Measurements from ENCODE around the gene ARHGEF6. TPM values are rescaled to one million over a fixed set of nuclear protein-coding genes. Genes with fewer than 3 reads are reported as not detected.
"Not testable (repeated sequence)": the region's sequence is repeated elsewhere in the genome, so short reads cannot be mapped to it uniquely, and the experiment has no call there.

Gene ARHGEF6, protein sequence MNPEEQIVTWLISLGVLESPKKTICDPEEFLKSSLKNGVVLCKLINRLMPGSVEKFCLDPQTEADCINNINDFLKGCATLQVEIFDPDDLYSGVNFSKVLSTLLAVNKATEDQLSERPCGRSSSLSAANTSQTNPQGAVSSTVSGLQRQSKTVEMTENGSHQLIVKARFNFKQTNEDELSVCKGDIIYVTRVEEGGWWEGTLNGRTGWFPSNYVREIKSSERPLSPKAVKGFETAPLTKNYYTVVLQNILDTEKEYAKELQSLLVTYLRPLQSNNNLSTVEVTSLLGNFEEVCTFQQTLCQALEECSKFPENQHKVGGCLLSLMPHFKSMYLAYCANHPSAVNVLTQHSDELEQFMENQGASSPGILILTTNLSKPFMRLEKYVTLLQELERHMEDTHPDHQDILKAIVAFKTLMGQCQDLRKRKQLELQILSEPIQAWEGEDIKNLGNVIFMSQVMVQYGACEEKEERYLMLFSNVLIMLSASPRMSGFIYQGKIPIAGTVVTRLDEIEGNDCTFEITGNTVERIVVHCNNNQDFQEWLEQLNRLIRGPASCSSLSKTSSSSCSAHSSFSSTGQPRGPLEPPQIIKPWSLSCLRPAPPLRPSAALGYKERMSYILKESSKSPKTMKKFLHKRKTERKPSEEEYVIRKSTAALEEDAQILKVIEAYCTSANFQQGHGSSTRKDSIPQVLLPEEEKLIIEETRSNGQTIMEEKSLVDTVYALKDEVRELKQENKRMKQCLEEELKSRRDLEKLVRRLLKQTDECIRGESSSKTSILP
- 10 to 100 TPM; 85.6 to 91.1 TPM for total RNA-seq

DNA sequence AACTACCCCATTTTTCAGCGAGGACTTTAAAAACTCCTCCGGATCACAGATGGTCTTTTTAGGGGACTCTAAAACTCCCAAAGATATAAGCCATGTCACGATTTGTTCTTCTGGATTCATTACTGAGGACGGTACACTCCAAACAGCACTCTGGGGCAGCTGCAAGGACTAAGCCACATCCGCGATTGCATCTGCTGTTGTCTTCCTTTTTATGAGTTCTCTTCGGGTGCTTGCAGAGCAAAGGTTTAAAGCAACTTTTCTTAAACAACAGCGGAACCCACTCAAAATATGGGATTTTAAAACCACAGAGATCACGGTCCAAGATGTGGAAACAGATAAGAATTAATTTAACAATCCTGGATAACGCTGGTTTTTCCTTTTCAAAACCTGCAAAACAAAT lies at the start of gene ARHGEF6:
TSS of gene ARHGEF6 (minus strand) at position 170 of the 400 bp plus-strand sequence. CDS start at position 120, 50 bp downstream.
- Mint-ChIP-seq H3K4me1 (ENCODE audit: low read depth) (peaks cover 59% of the 10 kb centered on the region), H3K36me3 (ENCODE audit: insufficient read depth in 2 of 2) (peaks cover 10 to 16% of the 10 kb centered on the region in 2 donors), H3K4me3 (peak within 1 kb of the TSS; percentile 88 to 96), H3K27me3 (ENCODE audit: low read depth) (peaks cover 18% of the 10 kb centered on the region), H3K27ac (peak within 1 kb of the TSS; percentile 97), H3K9me3 (no peaks in the 10 kb centered on the region)
- ATAC-seq (replicated peaks in 1 of 2) (peak; percentile 60 to 61), DNase-seq (peak; percentile 27 to 39)

DNA sequence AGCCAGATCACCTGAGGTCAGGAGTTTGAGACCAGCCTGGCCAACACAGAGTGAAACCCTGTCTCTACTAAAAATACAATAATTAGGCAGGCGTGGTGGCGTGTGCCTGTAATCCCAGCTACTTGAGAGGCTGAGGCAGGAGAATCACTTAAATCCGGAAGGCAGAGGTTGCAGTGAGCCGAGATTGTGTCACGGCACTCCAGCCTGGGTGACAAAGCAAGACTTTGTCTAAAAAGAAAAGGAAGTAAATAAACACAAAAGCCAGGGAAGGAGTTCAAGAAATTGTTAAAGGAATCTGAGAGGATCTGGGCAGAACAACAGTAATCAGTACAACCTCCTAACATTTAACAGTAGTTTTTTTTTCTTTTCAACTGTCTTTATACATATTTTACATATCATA lies 48.7 kb upstream of the ARHGEF6 start:
- peaks cover 0 to 2% of the 10 kb centered on the region in 2 donors for H3K9me3 Mint-ChIP-seq
- no peak overlapping the region for H3K27ac Mint-ChIP-seq
- no peaks in the 10 kb centered on the region for H3K36me3 Mint-ChIP-seq (ENCODE audit: insufficient read depth in 2 of 2)
- no peak for ATAC-seq (replicated peaks in 1 of 2)
- H3K27me3 Mint-ChIP-seq (ENCODE audit: low read depth) = no peaks in the 10 kb centered on the region
- no peak for DNase-seq
- H3K4me1 Mint-ChIP-seq (ENCODE audit: low read depth) = no peaks in the 10 kb centered on the region
- no peak overlapping the region for H3K4me3 Mint-ChIP-seq

DNA sequence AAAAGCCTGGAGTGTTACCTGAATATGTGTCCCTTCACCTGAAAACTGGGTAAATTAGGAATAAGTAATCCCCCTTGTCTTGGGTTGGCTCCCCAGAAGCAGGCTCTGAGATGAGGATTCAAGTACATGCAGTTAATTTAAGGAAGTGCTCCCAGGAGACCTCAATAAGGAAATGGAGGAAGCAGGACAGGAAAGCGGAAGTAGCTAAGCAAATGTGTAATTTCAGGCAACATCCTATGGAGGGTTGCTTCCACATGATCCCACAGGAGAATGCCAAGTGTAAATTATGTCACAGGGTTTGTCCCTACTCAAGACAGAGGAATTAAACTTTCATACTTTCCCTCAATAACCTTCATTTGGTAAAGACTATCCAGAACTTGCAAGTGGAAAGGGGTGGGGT lies 48.1 kb upstream of the ARHGEF6 start:
- ATAC-seq (replicated peaks in 1 of 2) (no peak), DNase-seq (no peak)
- H3K9me3 Mint-ChIP-seq = peaks cover 0 to 2% of the 10 kb centered on the region in 2 donors
- no peaks in the 10 kb centered on the region for H3K27me3 Mint-ChIP-seq (ENCODE audit: low read depth)
- H3K36me3 Mint-ChIP-seq (ENCODE audit: insufficient read depth in 2 of 2) = no peaks in the 10 kb centered on the region
- H3K4me1 Mint-ChIP-seq (ENCODE audit: low read depth) = no peaks in the 10 kb centered on the region
- no peak overlapping the region for H3K27ac Mint-ChIP-seq
- H3K4me3 Mint-ChIP-seq = no peak overlapping the region

DNA sequence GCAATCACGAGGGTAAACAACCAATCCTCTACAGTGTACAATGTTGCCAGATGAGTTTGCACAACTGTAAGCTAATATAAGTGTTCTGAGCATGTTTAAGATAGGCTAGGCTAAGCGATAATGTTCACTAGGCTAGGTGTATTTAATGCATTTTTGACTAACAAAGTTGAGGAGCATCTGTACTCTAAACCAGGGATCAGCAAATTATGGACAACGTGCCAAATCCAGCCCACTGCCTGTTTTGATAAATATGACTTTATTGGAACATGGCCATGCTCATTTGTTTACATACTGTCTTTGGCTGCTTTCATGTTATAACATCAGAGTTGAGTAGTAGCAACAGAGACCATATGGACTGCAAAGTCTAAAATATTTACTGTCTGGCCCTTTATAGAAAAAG lies 46.3 kb upstream of the ARHGEF6 start:
- no peaks in the 10 kb centered on the region for H3K4me1 Mint-ChIP-seq (ENCODE audit: low read depth)

DNA sequence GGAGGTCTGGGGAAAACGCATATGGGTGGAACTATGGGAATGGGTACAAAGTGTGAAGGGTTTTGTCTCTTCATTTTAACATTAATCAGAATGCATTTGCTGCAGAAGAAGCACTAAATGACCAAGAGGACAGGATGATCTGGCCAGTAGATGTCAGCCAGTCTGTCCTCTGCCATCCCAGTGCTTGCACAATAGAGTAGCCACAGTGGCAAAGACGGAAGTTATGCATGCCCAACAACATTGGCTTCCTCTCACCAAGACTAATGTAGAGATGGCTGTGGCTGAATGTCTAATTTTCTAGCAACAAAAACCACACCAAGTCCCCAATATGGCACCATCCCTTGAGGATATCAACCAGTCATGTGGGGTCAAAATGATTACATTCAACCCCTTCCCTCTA lies 45.0 kb upstream of the ARHGEF6 start:
- no peak for ATAC-seq (replicated peaks in 1 of 2)
- Mint-ChIP-seq H3K36me3 (ENCODE audit: insufficient read depth in 2 of 2) (peaks cover 2% of the 10 kb centered on the region in 2 donors), H3K4me1 (ENCODE audit: low read depth) (no peaks in the 10 kb centered on the region), H3K27ac (no peak overlapping the region), H3K9me3 (peaks cover 0 to 2% of the 10 kb centered on the region in 2 donors), H3K27me3 (ENCODE audit: low read depth) (peaks cover 8% of the 10 kb centered on the region), H3K4me3 (no peak overlapping the region)
- DNase-seq = no peak

More for the DNA sequence above, 46.3 kb upstream of the ARHGEF6 start:
- H3K27me3 Mint-ChIP-seq (ENCODE audit: low read depth) = no peaks in the 10 kb centered on the region
- no peak overlapping the region for H3K4me3 Mint-ChIP-seq
- peaks cover 0 to 2% of the 10 kb centered on the region in 2 donors for H3K9me3 Mint-ChIP-seq
- DNase-seq = no peak
- H3K36me3 Mint-ChIP-seq (ENCODE audit: insufficient read depth in 2 of 2) = no peaks in the 10 kb centered on the region
- ATAC-seq (replicated peaks in 1 of 2) = no peak
- no peak overlapping the region for H3K27ac Mint-ChIP-seq

DNA sequence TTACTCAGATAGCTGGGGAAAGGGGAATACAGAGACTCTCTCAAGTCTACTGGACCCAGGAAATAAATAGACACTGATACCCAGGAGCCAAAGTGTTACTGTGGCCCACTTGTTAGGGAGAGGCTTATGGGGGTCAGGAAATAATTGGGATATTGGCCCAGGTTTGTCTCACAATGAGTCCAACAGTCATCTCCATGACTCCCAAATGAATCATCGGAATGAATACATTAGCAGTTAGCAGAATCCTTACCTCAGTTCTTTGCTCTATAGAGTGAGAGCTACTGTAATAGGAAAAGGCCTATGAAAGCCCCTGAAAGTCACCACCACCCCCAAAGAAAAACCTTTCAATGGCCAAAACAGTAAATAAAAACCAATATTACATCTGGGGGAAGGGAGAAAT lies 42.4 kb upstream of the ARHGEF6 start:
- Mint-ChIP-seq H3K9me3 (no peaks in the 10 kb centered on the region), H3K27ac (no peak overlapping the region), H3K4me3 (no peak overlapping the region), H3K27me3 (ENCODE audit: low read depth) (peaks cover 10% of the 10 kb centered on the region), H3K4me1 (ENCODE audit: low read depth) (no peaks in the 10 kb centered on the region), H3K36me3 (ENCODE audit: insufficient read depth in 2 of 2) (peaks cover 2 to 5% of the 10 kb centered on the region in 2 donors)
- no peak for ATAC-seq (replicated peaks in 1 of 2)
- no peak for DNase-seq

DNA sequence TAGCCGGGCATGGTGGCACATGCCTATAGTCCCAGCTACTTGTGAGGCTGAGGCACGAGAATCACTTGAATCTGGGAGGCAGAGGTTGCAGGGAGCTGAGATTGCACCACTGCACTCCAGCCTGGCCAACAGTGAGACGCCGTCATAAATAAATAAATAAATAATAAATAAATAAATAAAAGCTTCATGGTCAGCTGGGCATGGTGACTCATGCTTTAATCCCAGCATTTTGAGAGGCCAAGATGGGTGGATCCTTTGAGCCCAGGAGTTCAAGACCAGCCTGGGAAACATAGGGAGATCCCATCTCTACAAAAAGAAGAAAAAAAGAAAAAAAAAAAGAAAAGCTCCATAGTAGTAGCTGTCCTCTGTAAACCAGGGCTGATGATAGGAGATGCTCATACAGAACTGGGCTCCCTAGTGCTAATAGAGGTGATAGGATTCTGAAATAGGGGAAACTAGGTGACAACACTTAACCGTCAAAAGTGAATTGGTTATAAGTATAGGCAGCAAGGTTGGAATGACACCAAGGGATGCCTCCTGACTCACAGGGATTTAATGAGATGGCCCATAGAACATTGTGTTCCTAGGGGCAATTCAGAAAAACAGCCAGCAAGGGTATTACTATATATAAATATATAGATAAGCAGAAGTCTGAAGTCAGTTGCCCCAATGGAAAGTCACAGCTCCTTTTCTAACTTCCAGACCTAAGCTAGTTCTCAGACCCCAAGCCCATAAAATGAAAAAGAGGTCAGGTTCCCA lies 41.8 kb upstream of the ARHGEF6 start:
- H3K27ac Mint-ChIP-seq = no peak overlapping the region
- DNase-seq (no peak), ATAC-seq (replicated peaks in 1 of 2) (no peak)
- peaks cover 2 to 5% of the 10 kb centered on the region in 2 donors for H3K36me3 Mint-ChIP-seq (ENCODE audit: insufficient read depth in 2 of 2)
- peaks cover 10% of the 10 kb centered on the region for H3K27me3 Mint-ChIP-seq (ENCODE audit: low read depth)
- no peaks in the 10 kb centered on the region for H3K4me1 Mint-ChIP-seq (ENCODE audit: low read depth)
- no peaks in the 10 kb centered on the region for H3K9me3 Mint-ChIP-seq
- no peak overlapping the region for H3K4me3 Mint-ChIP-seq

DNA sequence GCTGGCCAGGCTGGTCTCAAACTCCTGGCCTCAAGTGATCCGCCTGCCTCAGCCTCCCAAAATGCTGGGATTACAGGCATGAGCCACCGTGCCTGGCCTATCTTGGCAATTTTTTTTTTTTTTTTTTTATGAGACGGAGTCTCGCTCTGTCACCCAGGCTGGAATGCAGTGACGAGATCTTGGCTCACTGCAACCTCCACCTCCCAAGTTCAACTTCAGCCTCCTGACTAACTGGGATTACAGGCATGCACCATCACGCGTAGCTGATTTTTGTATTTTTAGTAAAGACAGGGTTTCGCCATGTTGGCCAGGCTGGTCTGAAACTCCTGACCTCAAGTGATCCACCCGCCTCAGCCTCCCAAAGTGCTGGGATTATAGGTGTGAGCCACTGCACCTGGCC lies 39.0 kb upstream of the ARHGEF6 start:
- not testable (repeated sequence) for ATAC-seq (replicated peaks in 1 of 2); DNase-seq; H3K9me3 Mint-ChIP-seq; H3K4me1 Mint-ChIP-seq (ENCODE audit: low read depth); H3K27ac Mint-ChIP-seq; H3K36me3 Mint-ChIP-seq (ENCODE audit: insufficient read depth in 2 of 2); H3K4me3 Mint-ChIP-seq
- peaks cover 17% of the 10 kb centered on the region for H3K27me3 Mint-ChIP-seq (ENCODE audit: low read depth)

DNA sequence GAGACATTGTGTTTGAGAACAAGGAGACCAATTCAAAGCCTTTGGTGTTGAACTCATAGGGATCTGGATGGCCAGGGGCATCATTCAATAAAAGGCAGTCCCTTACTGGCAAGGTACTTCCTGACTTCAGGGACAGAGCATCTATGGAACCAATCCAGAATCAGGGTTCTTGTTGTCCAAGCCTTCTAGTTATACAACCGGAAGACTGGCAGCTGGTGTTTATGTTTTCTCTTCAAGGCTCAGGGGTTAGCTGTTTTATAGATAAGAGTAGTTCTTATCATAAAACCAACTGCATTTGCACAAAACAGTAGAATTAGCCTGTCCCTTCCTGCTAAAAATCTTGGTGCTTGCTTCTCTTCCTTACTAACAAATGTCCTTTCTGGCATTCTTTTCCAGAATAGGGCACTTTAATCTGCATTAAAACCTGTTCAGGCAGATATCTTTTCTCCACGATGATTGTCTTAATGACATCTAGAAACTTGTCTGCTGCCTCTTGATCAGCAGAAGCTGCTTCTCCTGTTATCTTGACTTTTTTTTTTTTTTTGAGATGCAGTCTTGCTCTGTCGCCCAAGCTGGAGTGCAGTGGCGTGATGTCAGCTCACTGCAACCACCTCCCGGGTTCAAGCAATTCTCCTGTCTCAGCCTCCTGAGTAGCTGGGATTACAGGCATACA lies 38.4 kb upstream of the ARHGEF6 start:
- H3K4me1 Mint-ChIP-seq (ENCODE audit: low read depth) = no peaks in the 10 kb centered on the region
- no peak for ATAC-seq (replicated peaks in 1 of 2)
- H3K4me3 Mint-ChIP-seq = no peak overlapping the region
- no peaks in the 10 kb centered on the region for H3K9me3 Mint-ChIP-seq
- DNase-seq = no peak
- H3K36me3 Mint-ChIP-seq (ENCODE audit: insufficient read depth in 2 of 2) = peaks cover 2 to 5% of the 10 kb centered on the region in 2 donors
- peaks cover 17% of the 10 kb centered on the region for H3K27me3 Mint-ChIP-seq (ENCODE audit: low read depth)
- no peak overlapping the region for H3K27ac Mint-ChIP-seq

DNA sequence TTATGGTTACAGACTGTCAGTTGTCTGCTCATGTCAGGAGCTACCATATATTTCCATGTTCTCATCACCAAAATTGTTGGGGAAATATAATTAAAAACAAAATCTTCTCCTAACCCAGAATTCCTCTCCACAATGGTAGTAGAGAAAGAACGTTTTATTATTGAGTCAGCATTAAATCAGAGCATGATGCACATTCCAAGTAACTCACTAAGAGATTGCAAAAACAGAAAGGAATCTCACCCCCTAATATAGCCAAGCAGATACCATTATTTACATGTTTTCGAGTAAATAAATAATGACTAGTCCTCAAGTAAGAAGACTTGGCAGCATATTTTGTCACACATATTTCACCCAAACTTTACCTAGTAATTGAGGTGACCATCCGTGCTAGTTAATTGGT lies 36.2 kb upstream of the ARHGEF6 start:
- Mint-ChIP-seq H3K9me3 (no peaks in the 10 kb centered on the region), H3K36me3 (ENCODE audit: insufficient read depth in 2 of 2) (peaks cover 2 to 5% of the 10 kb centered on the region in 2 donors), H3K4me3 (no peak overlapping the region), H3K27ac (no peak overlapping the region), H3K4me1 (ENCODE audit: low read depth) (no peaks in the 10 kb centered on the region), H3K27me3 (ENCODE audit: low read depth) (peaks cover 22% of the 10 kb centered on the region)
- ATAC-seq (replicated peaks in 1 of 2) (no peak), DNase-seq (no peak)

DNA sequence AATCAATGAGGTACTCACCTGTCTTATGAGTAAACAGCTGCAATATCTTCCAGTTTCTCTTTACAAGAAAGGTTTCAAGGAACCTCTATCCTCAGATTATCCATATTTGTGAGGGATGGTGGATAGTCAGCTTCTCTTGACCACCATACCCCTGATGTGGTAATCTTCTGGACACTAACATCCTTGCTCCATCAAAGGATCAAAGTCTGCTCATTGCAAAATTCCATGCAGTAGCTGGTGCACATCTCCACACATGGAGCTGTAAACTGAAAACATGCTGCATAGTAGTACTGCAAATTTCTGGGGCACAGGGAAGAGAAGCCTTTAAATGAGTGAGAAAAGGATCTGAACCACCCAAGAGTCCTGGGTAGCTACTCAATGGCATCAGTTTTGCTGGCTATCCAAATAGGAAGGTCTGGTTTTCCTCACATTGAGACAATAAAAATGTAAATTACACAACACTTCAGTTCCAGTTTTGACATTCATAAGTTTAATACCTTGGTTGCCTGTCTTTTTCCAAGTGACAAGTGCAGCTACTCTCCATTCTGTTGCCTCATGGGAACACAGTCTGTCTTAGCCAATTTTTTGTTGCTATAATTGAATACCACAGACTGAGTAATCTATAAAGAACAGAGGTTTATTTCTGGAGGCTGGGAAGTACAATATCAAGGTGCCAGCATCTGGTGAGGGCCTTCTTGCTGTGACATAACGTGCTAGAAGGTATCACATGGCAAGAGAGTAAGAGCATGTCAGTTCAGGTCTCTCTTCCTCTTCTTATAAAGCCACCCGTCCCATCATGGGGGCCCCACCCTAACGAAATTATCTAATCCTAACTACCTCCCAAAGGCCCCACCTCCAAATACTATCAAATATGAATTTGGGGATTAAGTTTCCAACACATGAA lies 34.4 kb upstream of the ARHGEF6 start:
- DNase-seq (no peak), ATAC-seq (replicated peaks in 1 of 2) (no peak)
- Mint-ChIP-seq H3K4me3 (no peak overlapping the region), H3K27me3 (ENCODE audit: low read depth) (peaks cover 13% of the 10 kb centered on the region), H3K27ac (no peak overlapping the region), H3K4me1 (ENCODE audit: low read depth) (peaks cover 10% of the 10 kb centered on the region), H3K9me3 (no peaks in the 10 kb centered on the region), H3K36me3 (ENCODE audit: insufficient read depth in 2 of 2) (peaks cover 0 to 3% of the 10 kb centered on the region in 2 donors)

DNA sequence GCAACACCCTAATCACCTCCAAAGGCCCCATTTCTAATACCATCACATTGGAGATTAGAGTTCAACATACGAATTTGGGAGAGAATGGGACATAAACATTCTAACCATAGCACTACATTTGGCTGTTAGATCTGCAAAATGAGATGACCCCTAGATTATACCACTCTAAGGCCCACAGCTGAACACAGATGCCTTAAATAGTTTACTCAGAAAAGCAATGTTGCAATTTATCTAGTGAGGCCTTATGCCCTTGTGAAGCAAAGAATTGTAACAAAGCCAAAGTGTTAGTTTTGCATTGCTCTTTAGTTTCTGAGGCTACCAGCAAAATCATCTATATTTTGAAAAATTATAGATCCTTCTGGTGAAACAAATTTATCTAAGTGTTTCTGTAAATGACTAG lies 31.6 kb upstream of the ARHGEF6 start:
- no peaks in the 10 kb centered on the region for H3K9me3 Mint-ChIP-seq
- H3K4me3 Mint-ChIP-seq = no peak overlapping the region
- peaks cover 16% of the 10 kb centered on the region for H3K27me3 Mint-ChIP-seq (ENCODE audit: low read depth)
- H3K36me3 Mint-ChIP-seq (ENCODE audit: insufficient read depth in 2 of 2) = no peaks in the 10 kb centered on the region
- no peak overlapping the region for H3K27ac Mint-ChIP-seq
- ATAC-seq (replicated peaks in 1 of 2) (no peak), DNase-seq (no peak)
- peaks cover 10% of the 10 kb centered on the region for H3K4me1 Mint-ChIP-seq (ENCODE audit: low read depth)
